ENCODE data around the gene RSPH1. TPM values are rescaled to one million over a fixed set of nuclear protein-coding genes. Genes with fewer than 3 reads are reported as not detected.

RSPH1 gene
- polyA plus RNA-seq, 1 of the 3 experiments (the other 2 are of a cell fraction), result 0.97 TPM

DNA sequence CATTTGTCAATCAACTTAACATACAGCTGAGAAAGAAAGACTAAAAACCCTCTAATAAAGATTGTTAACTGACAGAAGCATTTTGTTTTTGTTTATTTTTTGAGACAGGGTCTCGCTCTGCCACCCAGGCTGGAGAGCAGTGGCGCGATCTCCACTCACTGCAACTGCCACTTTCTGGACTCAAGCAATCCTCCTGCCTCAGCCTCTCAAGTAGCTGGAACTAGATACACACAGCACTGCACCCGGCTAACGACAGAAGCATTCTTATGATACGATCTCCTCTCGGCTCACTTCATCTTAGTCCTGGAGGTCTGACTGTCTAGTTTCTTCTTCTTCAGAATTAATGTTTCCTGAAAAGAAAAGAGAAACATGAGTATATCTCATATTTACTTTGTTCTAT lies 23.5 kb downstream of the RSPH1 start:
- no peak overlapping the region for H3K4me3 ChIP-seq (ENCODE audit: low read depth in 2 of 2, low read length in 1 of 2)
- TF ChIP-seq FOSL2 (IDR thresholded peaks at IDR 0.05; ENCODE audit: borderline replicate concordance, low read depth) (no peak), TEAD4 (IDR thresholded peaks at IDR 0.05; ENCODE audit: borderline replicate concordance, insufficient read depth) (no peak)
- H3K9me2 ChIP-seq, result no peaks in the 10 kb centered on the region
- H3K27ac ChIP-seq (ENCODE audit: low read depth in 2 of 2, low read length in 1 of 2), result no peak overlapping the region
- WGBS (ENCODE audit: low lambda C conversion rate), result 55% methylated on average over 7 of the region's 7 CpGs
- no peak for DNase-seq
- ChIA-PET CTCF (no interaction called here), POLR2A (no interaction called here)
- no peaks in the 10 kb centered on the region for H3K9me3 ChIP-seq
- H3K9ac ChIP-seq, result no peak overlapping the region
- peaks cover 0 to 9% of the 10 kb centered on the region in 2 experiments; a peak in 2 of 4 replicates for H3K4me1 ChIP-seq (ENCODE audit: control insufficient read depth in 1 of 2, insufficient read depth in 2 of 2, low read depth in 1 of 2, low read length in 1 of 2)
- no peaks in the 10 kb centered on the region for H4K20me1 ChIP-seq (ENCODE audit: insufficient read depth)
- H3K4me2 ChIP-seq, result no peak overlapping the region
- H3K36me3 ChIP-seq (replicated peaks in 1 of 2; ENCODE audit: control insufficient read depth in 1 of 2, insufficient read depth in 2 of 2, low read length in 1 of 2), result no peaks in the 10 kb centered on the region
- H3K27me3 ChIP-seq (ENCODE audit: insufficient read depth), result no peaks in the 10 kb centered on the region
- H3F3A ChIP-seq (replicated peaks; ENCODE audit: insufficient read depth), result no peaks in the 10 kb centered on the region
- H3K79me2 ChIP-seq (ENCODE audit: insufficient read depth), result no peaks in the 10 kb centered on the region
- H2AFZ ChIP-seq (ENCODE audit: low read depth), result no peak overlapping the region

DNA sequence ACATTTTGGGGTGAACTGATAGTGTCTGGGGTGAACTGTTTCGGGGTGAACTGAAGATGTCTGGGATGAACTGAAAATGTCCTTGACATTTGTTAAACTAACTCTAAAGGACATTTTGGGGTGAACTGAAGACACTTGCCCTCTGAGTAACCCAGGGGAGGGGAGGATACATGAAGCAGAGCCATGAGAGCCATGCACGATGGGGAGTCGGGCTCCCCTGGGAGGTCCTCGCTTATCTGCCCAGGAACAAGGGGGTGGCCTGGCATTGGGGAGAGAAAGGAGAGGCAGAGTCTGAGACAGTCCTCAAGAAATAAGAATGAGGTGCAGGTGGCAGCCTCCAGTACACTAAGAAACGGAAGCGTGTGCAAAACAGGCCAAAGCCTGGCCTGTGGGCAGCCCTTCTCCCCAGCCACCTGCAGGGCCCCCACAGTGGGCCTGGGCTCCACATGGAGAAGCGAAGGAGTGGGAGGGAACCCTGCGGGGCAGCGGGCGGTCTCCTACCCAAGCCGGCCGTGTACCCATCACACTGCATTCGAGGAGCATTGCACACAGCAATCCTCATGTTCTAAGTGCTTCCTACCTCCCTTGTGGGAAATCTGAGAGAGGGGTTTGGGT lies 24.2 kb downstream of the RSPH1 start:
- WGBS (ENCODE audit: low lambda C conversion rate), result 65% methylated on average over 13 of the region's 13 CpGs
- Histone ChIP-seq H3K9me3 (no peaks in the 10 kb centered on the region), H3K79me2 (ENCODE audit: insufficient read depth) (no peaks in the 10 kb centered on the region), H3K9ac (no peak overlapping the region), H3K27ac (ENCODE audit: low read depth in 2 of 2, low read length in 1 of 2) (no peak overlapping the region), H3K36me3 (replicated peaks in 1 of 2; ENCODE audit: control insufficient read depth in 1 of 2, insufficient read depth in 2 of 2, low read length in 1 of 2) (no peaks in the 10 kb centered on the region), H3K4me1 (ENCODE audit: control insufficient read depth in 1 of 2, insufficient read depth in 2 of 2, low read depth in 1 of 2, low read length in 1 of 2) (peaks cover 0 to 9% of the 10 kb centered on the region in 2 experiments; a peak in 2 of 4 replicates), H3K9me2 (no peaks in the 10 kb centered on the region), H3K27me3 (ENCODE audit: insufficient read depth) (no peaks in the 10 kb centered on the region), H4K20me1 (ENCODE audit: insufficient read depth) (no peaks in the 10 kb centered on the region), H3F3A (replicated peaks; ENCODE audit: insufficient read depth) (no peaks in the 10 kb centered on the region), H3K4me2 (no peak overlapping the region), H3K4me3 (ENCODE audit: low read depth in 2 of 2, low read length in 1 of 2) (no peak overlapping the region), H2AFZ (ENCODE audit: low read depth) (no peak overlapping the region)
- no peak for DNase-seq
- POLR2A ChIA-PET, result no interaction called here
- TF ChIP-seq, protein P1, sequence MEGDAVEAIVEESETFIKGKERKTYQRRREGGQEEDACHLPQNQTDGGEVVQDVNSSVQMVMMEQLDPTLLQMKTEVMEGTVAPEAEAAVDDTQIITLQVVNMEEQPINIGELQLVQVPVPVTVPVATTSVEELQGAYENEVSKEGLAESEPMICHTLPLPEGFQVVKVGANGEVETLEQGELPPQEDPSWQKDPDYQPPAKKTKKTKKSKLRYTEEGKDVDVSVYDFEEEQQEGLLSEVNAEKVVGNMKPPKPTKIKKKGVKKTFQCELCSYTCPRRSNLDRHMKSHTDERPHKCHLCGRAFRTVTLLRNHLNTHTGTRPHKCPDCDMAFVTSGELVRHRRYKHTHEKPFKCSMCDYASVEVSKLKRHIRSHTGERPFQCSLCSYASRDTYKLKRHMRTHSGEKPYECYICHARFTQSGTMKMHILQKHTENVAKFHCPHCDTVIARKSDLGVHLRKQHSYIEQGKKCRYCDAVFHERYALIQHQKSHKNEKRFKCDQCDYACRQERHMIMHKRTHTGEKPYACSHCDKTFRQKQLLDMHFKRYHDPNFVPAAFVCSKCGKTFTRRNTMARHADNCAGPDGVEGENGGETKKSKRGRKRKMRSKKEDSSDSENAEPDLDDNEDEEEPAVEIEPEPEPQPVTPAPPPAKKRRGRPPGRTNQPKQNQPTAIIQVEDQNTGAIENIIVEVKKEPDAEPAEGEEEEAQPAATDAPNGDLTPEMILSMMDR (IDR thresholded peaks at IDR 0.05), result no peak
- TF ChIP-seq TEAD4 (IDR thresholded peaks at IDR 0.05; ENCODE audit: borderline replicate concordance, insufficient read depth) (no peak), IRF3 (IDR thresholded peaks at IDR 0.05; ENCODE audit: low read depth, low read length) (no peak), TAF1 (IDR thresholded peaks at IDR 0.05; ENCODE audit: borderline replicate concordance, low read depth, low read length) (no peak), YY1 (IDR thresholded peaks at IDR 0.05; ENCODE audit: low read depth) (no peak), NFIC (IDR thresholded peaks at IDR 0.05; ENCODE audit: borderline replicate concordance) (no peak)
- TF ChIP-seq, protein P2, sequence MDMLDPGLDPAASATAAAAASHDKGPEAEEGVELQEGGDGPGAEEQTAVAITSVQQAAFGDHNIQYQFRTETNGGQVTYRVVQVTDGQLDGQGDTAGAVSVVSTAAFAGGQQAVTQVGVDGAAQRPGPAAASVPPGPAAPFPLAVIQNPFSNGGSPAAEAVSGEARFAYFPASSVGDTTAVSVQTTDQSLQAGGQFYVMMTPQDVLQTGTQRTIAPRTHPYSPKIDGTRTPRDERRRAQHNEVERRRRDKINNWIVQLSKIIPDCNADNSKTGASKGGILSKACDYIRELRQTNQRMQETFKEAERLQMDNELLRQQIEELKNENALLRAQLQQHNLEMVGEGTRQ (IDR thresholded peaks at IDR 0.05; ENCODE audit: borderline replicate concordance, low read depth, low read length), result no peak
- CTCF ChIA-PET, result no interaction called here
